ENCODE data around the gene GJC2. TPM values are rescaled to one million over a fixed set of nuclear protein-coding genes. Genes with fewer than 3 reads are reported as not detected.

GJC2 gene
- total and polyA plus RNA-seq, 2 donors (not counting 3 experiments of a cell fraction or from before 2014, with no cell fraction given), result 0.58 to 1.2 TPM

DNA sequence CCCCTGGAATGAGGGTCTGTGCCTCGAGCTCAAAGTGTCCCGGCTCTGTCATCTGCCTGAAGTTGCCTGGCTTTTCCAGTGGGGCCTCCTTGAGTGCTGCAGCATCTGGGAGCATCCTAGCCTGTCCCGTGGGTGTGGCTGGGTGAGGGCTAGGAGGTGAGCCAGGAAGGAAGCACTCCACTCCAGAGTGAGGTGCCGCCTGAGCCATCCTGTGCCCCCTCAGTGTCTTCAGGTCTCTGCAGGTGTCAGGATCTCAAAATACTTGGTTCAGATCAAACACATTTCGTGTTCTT, 27.4 kb downstream of the GJC2 start:
- Histone ChIP-seq H3K36me3 (ENCODE audit: control insufficient read depth in 2 of 2, extremely low read depth in 1 of 2, insufficient read depth in 2 of 2, low read length in 2 of 2) (peaks cover 0 to 11% of the 10 kb centered on the region in 2 experiments), H4K20me1 (replicated peaks; ENCODE audit: control insufficient read depth, extremely low read depth, insufficient read depth, low read length) (no peaks in the 10 kb centered on the region), H3K27ac (ENCODE audit: insufficient read depth, low read depth, low read length) (no peak overlapping the region), H2AFZ (ENCODE audit: low read depth, low read length) (no peak overlapping the region), H3K4me3 (replicated peaks in 1 of 3; ENCODE audit: insufficient read depth in 1 of 3, low read depth in 1 of 3, low read length in 3 of 3) (no peak overlapping the region), H3K9me3 (replicated peaks; ENCODE audit: control insufficient read depth, insufficient read depth, low read length) (no peaks in the 10 kb centered on the region), H3K27me3 (ENCODE audit: control insufficient read depth in 2 of 2, insufficient read depth in 2 of 2, low read length in 2 of 2) (no peaks in the 10 kb centered on the region), H3K79me2 (ENCODE audit: control insufficient read depth, insufficient read depth, low read length) (no peaks in the 10 kb centered on the region), H3K9ac (replicated peaks; ENCODE audit: extremely low read depth, insufficient read depth, low read length) (no peak overlapping the region), H3K4me2 (ENCODE audit: insufficient read depth, low read length) (no peak overlapping the region), H3K4me1 (ENCODE audit: control insufficient read depth, extremely low read depth, insufficient read depth, low read length) (no peaks in the 10 kb centered on the region), H3K9me1 (replicated peaks; ENCODE audit: control insufficient read depth, extremely low read depth, insufficient read depth, low read length) (no peaks in the 10 kb centered on the region)
- intact Hi-C loops (cut with micrococcal nuclease) (no loop called here), dilution Hi-C loops (cut with MboI; ENCODE audit: extremely low pct_ligation_motif_present, low sequenced_read_pairs) (no loop called here)
- TF ChIP-seq EZH2 (IDR thresholded peaks at IDR 0.05; ENCODE audit: borderline replicate concordance, low read depth, low read length, severe bottlenecking) (no peak), POLR2A (IDR thresholded peaks at IDR 0.05; ENCODE audit: low read depth, low read length) (no peak), MYC (IDR thresholded peaks at IDR 0.05; ENCODE audit: low read depth, low read length) (no peak), GATA2 (IDR thresholded peaks at IDR 0.05; ENCODE audit: insufficient read depth, insufficient read length, low read depth, low read length) (no peak), POLR2AphosphoS5 (IDR thresholded peaks at IDR 0.05; ENCODE audit: insufficient read depth, low read depth, low read length) (no peak), FOS (IDR thresholded peaks at IDR 0.05; ENCODE audit: borderline replicate concordance, insufficient read depth, low read length) (no peak), JUN (IDR thresholded peaks at IDR 0.05; ENCODE audit: borderline replicate concordance, insufficient read depth, insufficient read length, low read depth) (no peak)
- TF ChIP-seq, protein P1, sequence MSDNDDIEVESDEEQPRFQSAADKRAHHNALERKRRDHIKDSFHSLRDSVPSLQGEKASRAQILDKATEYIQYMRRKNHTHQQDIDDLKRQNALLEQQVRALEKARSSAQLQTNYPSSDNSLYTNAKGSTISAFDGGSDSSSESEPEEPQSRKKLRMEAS (IDR thresholded peaks at IDR 0.05; ENCODE audit: insufficient read depth, insufficient read length), result no peak
- TF ChIP-seq, protein P2, sequence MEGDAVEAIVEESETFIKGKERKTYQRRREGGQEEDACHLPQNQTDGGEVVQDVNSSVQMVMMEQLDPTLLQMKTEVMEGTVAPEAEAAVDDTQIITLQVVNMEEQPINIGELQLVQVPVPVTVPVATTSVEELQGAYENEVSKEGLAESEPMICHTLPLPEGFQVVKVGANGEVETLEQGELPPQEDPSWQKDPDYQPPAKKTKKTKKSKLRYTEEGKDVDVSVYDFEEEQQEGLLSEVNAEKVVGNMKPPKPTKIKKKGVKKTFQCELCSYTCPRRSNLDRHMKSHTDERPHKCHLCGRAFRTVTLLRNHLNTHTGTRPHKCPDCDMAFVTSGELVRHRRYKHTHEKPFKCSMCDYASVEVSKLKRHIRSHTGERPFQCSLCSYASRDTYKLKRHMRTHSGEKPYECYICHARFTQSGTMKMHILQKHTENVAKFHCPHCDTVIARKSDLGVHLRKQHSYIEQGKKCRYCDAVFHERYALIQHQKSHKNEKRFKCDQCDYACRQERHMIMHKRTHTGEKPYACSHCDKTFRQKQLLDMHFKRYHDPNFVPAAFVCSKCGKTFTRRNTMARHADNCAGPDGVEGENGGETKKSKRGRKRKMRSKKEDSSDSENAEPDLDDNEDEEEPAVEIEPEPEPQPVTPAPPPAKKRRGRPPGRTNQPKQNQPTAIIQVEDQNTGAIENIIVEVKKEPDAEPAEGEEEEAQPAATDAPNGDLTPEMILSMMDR (IDR thresholded peaks at IDR 0.05; ENCODE audit: extremely low read depth in 1 of 2, insufficient read depth in 1 of 2, low read depth in 1 of 2, low read length in 2 of 2), result no peak
- no TSS peak for BruUV-seq (replicated peaks)
- ChIA-PET CTCF (no interaction called here), POLR2A (no interaction called here)
- no peak for DNase-seq (ENCODE audit: low read depth, low spot score)
- no peak for FAIRE-seq

Measured in endothelial cell of umbilical vein (primary cell).